BJ (cell line): ENCODE measurements around the gene PRDX5. TPM values are rescaled to one million over a fixed set of nuclear protein-coding genes. Genes with fewer than 3 reads are reported as not detected.

Experiments
- CTCF ChIA-PET: fragments of 350-600 bp; formaldehyde crosslinking; extraction: SDS; loops from one replicate; lab custom pipeline; 2021; ENCODE audit warnings: antibody characterized with exemption, inconsistent platforms; lab: Yijun Ruan, JAX
- POLR2A ChIA-PET: fragments of 300-600 bp; sonication (Branson Sonifier 250); formaldehyde crosslinking; extraction: SDS; loops from one replicate; lab custom pipeline; 2021; ENCODE audit warnings: antibody characterized with exemption; lab: Charles Lee
- DNase-seq: peaks from one replicate; pipeline ENCODE4 v3.0.0-alpha.2; 2011; ENCODE audit warnings: low read depth
- H3K27me3 ChIP-seq: 2 replicates; pipeline ENCODE4 v1.6.0; 2011; ENCODE audit warnings: low read length; ENCODE audit not compliant: control insufficient read depth, insufficient read depth
- H3K36me3 ChIP-seq: 2 replicates; pipeline ENCODE4 v1.5.1; 2011; ENCODE audit warnings: low read length; ENCODE audit not compliant: control insufficient read depth, insufficient read depth
- H3K4me3 ChIP-seq: 2 replicates; pipeline ENCODE4 v1.5.1; 2011; ENCODE audit warnings: low read depth, mild to moderate bottlenecking, control low read depth, low read length
- polyA plus RNA-seq: library from polyadenylated mRNA; depleted of rRNA; stranded (reverse); fragments of >200 nt; gene quantifications from 2 replicates; pipeline ENCODE4 v1.2.3, GENCODE V29; 2011
- TF ChIP-seq, protein P1 (sequence below): IDR thresholded peaks from 2 replicates; pipeline ENCODE4 v1.5.1; 2011; ENCODE audit warnings: low read depth, mild to moderate bottlenecking, control low read depth, inconsistent platforms, low read length, moderate library complexity; ENCODE audit not compliant: insufficient read depth

PRDX5 gene
- polyA plus RNA-seq, 1 experiment = 398 TPM

DNA sequence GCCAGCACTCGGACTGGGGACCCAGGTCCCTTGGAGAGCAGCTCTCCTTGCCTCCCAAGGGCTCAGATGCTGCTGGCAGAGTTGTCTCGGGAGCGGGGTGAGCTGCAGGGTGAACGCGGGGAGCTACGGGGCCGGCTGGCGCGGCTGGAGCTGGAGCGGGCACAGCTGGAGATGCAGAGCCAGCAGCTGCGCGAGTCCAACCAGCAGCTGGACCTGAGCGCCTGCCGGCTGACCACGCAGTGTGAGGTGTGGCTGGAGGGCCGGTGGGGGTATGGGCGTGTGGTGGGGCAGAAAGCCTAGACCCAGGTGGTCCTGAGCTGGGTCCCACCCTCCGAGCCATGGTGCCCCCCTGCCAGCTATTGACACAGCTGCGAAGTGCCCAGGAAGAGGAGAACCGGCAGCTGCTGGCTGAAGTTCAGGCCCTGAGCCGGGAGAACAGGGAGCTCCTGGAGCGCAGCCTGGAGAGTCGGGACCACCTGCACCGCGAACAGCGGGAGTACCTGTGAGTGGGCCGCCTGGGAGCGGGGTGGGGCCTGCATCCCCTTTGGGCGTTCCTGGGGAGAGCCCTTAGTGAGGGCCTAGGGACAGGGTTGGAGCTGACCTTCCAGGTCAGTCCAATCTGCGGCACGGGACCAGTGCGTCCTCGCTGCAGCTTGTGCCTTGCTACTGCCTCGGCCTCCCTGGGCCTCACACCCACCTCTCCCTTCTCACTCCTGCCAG is 35.2 kb downstream of the PRDX5 start:
- Histone ChIP-seq H3K36me3 (no peaks in the 10 kb centered on the region), H3K27me3 (no peaks in the 10 kb centered on the region; the same call in 1 of the 2 replicates), H3K4me3 (no peak overlapping the region)
- CTCF ChIA-PET = interaction anchor here (0.7 to 6.8 kb wide), 5 partner anchors 9 to 102 kb away, joined by 3 to 71 read pairs (median 7); partner anchors contain the start of genes PLCB3, PRDX5 and TRMT112
- POLR2A ChIA-PET = no interaction called here
- no peak for DNase-seq
- TF ChIP-seq, protein P1, sequence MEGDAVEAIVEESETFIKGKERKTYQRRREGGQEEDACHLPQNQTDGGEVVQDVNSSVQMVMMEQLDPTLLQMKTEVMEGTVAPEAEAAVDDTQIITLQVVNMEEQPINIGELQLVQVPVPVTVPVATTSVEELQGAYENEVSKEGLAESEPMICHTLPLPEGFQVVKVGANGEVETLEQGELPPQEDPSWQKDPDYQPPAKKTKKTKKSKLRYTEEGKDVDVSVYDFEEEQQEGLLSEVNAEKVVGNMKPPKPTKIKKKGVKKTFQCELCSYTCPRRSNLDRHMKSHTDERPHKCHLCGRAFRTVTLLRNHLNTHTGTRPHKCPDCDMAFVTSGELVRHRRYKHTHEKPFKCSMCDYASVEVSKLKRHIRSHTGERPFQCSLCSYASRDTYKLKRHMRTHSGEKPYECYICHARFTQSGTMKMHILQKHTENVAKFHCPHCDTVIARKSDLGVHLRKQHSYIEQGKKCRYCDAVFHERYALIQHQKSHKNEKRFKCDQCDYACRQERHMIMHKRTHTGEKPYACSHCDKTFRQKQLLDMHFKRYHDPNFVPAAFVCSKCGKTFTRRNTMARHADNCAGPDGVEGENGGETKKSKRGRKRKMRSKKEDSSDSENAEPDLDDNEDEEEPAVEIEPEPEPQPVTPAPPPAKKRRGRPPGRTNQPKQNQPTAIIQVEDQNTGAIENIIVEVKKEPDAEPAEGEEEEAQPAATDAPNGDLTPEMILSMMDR = no peak

DNA sequence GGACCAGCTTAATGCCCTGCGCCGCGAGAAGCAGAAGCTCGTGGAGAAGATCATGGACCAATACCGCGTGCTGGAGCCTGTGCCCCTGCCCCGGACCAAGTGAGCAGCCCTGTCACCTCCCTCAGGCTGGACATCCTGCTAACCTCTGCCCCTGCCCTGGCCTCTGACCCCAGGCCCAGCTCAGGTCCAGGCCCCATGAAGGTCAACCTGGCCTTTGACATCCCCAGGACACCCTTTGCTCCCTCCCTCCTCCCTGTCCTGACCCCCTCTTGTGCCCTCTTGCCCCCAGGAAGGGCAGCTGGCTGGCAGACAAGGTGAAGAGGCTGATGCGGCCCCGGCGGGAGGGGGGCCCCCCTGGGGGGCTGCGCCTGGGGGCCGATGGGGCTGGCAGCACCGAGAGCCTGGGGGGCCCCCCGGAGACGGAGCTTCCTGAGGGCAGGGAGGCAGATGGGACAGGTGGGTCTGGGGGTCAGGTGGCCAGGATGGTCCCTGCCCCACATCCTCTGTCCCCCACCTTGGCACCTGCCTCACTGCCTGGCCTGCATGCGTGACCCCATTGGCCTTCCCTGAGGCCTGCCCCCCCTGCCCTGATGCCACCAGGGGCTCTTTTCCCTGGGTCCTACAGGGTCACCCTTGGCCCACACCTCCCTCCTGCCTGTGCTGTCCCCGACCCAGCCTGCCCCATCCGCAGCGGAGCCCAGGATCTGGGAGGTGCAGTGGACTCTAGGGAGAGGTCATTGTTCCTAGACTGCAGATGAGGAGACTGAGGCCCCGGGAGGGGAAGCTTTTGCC is 36.0 kb downstream of the PRDX5 start:
- Histone ChIP-seq H3K27me3 (no peaks in the 10 kb centered on the region), H3K36me3 (no peaks in the 10 kb centered on the region), H3K4me3 (no peak overlapping the region)
- no peak for DNase-seq
- TF ChIP-seq, protein P1 = no peak
- ChIA-PET CTCF (interaction anchor here (0.6 to 6.8 kb wide), 9 partner anchors 10 to 103 kb away, joined by 3 to 71 read pairs (median 6); partner anchors contain the start of genes PLCB3, PRDX5 and TRMT112), POLR2A (interaction anchor here (0.9 kb wide), 1 partner anchor 11 kb away, joined by 24 read pairs; no protein-coding TSS in a partner anchor)

- POLR2A ChIA-PET = interaction anchor here (0.9 to 1.1 kb wide), 2 partner anchors 13 to 51 kb away, joined by 3 to 24 read pairs; no protein-coding TSS in a partner anchor
- H3K27me3 ChIP-seq = no peaks in the 10 kb centered on the region
- no peak for DNase-seq
- TF ChIP-seq, protein P1 = peak; percentile 92
- no peak overlapping the region for H3K4me3 ChIP-seq
- H3K36me3 ChIP-seq = no peaks in the 10 kb centered on the region
- CTCF ChIA-PET = interaction anchor here (0.6 to 6.8 kb wide), 21 partner anchors 11 to 568 kb away, joined by 3 to 71 read pairs (median 4); partner anchors contain the start of genes BAD, ESRRA, PPP1R14B and PRDX5
These were observed 37.4 kb downstream of the PRDX5 start for GRCh38 chr11:64355078-64355940.

GRCh38 chr11:64356498-64357411 is 38.8 kb downstream of the PRDX5 start:
- TF ChIP-seq, protein P1 = peak; percentile 48
- Histone ChIP-seq H3K36me3 (peaks cover 8% of the 10 kb centered on the region), H3K4me3 (no peak overlapping the region), H3K27me3 (no peaks in the 10 kb centered on the region)
- ChIA-PET POLR2A (no interaction called here), CTCF (interaction anchor here (0.6 to 6.8 kb wide), 11 partner anchors 13 to 165 kb away, joined by 3 to 71 read pairs (median 3); partner anchors contain the start of genes ESRRA, PRDX5 and TRMT112)
- DNase-seq = no peak
